Measurements from ENCODE around the gene SLC7A7. TPM values are rescaled to one million over a fixed set of nuclear protein-coding genes. Genes with fewer than 3 reads are reported as not detected.

The SLC7A7 gene
- total and polyA plus RNA-seq, 2 experiments from 2014 or later: 3.6 to 4.1 TPM

DNA sequence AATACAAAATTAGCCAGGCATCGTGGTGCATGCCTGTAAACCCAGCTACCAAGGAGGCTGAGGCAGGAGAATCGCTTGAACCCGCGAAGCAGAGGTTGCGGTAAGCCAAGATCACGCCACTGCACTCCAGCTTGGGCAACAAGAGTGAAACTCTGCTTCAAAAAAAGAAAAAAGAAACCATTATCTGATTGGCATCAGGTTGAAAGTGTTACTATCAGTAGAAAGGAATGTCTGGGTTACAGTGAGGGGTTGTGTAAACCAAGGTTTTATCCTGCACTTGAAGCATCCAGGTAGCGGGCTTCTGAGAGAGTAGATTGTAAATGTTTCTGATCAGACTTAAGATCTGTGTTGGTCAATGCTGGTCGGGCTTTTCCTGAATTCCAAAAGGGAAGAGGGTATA lies 62.8 kb downstream of the SLC7A7 start:
- no peak for ATAC-seq
- Histone ChIP-seq H4K20me1 (replicated peaks; ENCODE audit: insufficient read depth) (no peaks in the 10 kb centered on the region), H3K4me2 (no peak overlapping the region), H3K36me3 (ENCODE audit: insufficient read depth) (no peaks in the 10 kb centered on the region), H3K4me1 (ENCODE audit: insufficient read depth) (peaks cover 13% of the 10 kb centered on the region), H2AFZ (no peak overlapping the region), H3K9me2 (ENCODE audit: insufficient read depth) (no peaks in the 10 kb centered on the region), H3F3A (replicated peaks; ENCODE audit: low read depth) (no peaks in the 10 kb centered on the region), H3K79me2 (replicated peaks; ENCODE audit: insufficient read depth) (no peaks in the 10 kb centered on the region), H3K27me3 (ENCODE audit: insufficient read depth) (no peaks in the 10 kb centered on the region), H3K27ac (ENCODE audit: low read depth) (no peak overlapping the region), H3K4me3 (no peak overlapping the region)
- Mint-ChIP-seq H3K4me3 (no peak overlapping the region), H3K36me3 (ENCODE audit: low read depth) (no peaks in the 10 kb centered on the region), H3K27ac (no peak overlapping the region), H3K4me1 (peaks cover 15% of the 10 kb centered on the region), H3K27me3 (ENCODE audit: insufficient read depth, low read depth, poor library complexity) (peaks cover 2% of the 10 kb centered on the region), H3K9me3 (no peaks in the 10 kb centered on the region)
- no peak for DNase-seq (ENCODE audit: low spot score)
- TF ChIP-seq, protein P1, sequence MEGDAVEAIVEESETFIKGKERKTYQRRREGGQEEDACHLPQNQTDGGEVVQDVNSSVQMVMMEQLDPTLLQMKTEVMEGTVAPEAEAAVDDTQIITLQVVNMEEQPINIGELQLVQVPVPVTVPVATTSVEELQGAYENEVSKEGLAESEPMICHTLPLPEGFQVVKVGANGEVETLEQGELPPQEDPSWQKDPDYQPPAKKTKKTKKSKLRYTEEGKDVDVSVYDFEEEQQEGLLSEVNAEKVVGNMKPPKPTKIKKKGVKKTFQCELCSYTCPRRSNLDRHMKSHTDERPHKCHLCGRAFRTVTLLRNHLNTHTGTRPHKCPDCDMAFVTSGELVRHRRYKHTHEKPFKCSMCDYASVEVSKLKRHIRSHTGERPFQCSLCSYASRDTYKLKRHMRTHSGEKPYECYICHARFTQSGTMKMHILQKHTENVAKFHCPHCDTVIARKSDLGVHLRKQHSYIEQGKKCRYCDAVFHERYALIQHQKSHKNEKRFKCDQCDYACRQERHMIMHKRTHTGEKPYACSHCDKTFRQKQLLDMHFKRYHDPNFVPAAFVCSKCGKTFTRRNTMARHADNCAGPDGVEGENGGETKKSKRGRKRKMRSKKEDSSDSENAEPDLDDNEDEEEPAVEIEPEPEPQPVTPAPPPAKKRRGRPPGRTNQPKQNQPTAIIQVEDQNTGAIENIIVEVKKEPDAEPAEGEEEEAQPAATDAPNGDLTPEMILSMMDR (conservative IDR thresholded peaks at IDR 0.05; ENCODE audit: low read depth in 2 of 2): no peak
- TF ChIP-seq JUNB (IDR thresholded peaks at IDR 0.05; ENCODE audit: unreplicated experiment) (no peak), ZNF114 (CRISPR knock-in tag; IDR thresholded peaks at IDR 0.05) (no peak), EZH2phosphoT487 (IDR thresholded peaks at IDR 0.05; ENCODE audit: unreplicated experiment) (no peak), ZNF331 (CRISPR knock-in tag; IDR thresholded peaks at IDR 0.05; ENCODE audit: low read depth) (no peak), EZH2 (IDR thresholded peaks at IDR 0.05; ENCODE audit: low read depth, unreplicated experiment) (no peak), NANOG (IDR thresholded peaks at IDR 0.05; ENCODE audit: borderline replicate concordance) (no peak), POLR2AphosphoS5 (IDR thresholded peaks at IDR 0.05; ENCODE audit: low read depth) (no peak), CREB1 (CRISPR knock-in tag; IDR thresholded peaks at IDR 0.05; ENCODE audit: low read depth) (no peak), STAT1 (IDR thresholded peaks at IDR 0.05; ENCODE audit: unreplicated experiment) (no peak)
- TF ChIP-seq, protein P2, sequence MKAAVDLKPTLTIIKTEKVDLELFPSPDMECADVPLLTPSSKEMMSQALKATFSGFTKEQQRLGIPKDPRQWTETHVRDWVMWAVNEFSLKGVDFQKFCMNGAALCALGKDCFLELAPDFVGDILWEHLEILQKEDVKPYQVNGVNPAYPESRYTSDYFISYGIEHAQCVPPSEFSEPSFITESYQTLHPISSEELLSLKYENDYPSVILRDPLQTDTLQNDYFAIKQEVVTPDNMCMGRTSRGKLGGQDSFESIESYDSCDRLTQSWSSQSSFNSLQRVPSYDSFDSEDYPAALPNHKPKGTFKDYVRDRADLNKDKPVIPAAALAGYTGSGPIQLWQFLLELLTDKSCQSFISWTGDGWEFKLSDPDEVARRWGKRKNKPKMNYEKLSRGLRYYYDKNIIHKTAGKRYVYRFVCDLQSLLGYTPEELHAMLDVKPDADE (IDR thresholded peaks at IDR 0.05): no peak
- TF ChIP-seq, protein P3, sequence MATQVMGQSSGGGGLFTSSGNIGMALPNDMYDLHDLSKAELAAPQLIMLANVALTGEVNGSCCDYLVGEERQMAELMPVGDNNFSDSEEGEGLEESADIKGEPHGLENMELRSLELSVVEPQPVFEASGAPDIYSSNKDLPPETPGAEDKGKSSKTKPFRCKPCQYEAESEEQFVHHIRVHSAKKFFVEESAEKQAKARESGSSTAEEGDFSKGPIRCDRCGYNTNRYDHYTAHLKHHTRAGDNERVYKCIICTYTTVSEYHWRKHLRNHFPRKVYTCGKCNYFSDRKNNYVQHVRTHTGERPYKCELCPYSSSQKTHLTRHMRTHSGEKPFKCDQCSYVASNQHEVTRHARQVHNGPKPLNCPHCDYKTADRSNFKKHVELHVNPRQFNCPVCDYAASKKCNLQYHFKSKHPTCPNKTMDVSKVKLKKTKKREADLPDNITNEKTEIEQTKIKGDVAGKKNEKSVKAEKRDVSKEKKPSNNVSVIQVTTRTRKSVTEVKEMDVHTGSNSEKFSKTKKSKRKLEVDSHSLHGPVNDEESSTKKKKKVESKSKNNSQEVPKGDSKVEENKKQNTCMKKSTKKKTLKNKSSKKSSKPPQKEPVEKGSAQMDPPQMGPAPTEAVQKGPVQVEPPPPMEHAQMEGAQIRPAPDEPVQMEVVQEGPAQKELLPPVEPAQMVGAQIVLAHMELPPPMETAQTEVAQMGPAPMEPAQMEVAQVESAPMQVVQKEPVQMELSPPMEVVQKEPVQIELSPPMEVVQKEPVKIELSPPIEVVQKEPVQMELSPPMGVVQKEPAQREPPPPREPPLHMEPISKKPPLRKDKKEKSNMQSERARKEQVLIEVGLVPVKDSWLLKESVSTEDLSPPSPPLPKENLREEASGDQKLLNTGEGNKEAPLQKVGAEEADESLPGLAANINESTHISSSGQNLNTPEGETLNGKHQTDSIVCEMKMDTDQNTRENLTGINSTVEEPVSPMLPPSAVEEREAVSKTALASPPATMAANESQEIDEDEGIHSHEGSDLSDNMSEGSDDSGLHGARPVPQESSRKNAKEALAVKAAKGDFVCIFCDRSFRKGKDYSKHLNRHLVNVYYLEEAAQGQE (IDR thresholded peaks at IDR 0.05; ENCODE audit: unreplicated experiment): no peak
- TF ChIP-seq, protein P4, sequence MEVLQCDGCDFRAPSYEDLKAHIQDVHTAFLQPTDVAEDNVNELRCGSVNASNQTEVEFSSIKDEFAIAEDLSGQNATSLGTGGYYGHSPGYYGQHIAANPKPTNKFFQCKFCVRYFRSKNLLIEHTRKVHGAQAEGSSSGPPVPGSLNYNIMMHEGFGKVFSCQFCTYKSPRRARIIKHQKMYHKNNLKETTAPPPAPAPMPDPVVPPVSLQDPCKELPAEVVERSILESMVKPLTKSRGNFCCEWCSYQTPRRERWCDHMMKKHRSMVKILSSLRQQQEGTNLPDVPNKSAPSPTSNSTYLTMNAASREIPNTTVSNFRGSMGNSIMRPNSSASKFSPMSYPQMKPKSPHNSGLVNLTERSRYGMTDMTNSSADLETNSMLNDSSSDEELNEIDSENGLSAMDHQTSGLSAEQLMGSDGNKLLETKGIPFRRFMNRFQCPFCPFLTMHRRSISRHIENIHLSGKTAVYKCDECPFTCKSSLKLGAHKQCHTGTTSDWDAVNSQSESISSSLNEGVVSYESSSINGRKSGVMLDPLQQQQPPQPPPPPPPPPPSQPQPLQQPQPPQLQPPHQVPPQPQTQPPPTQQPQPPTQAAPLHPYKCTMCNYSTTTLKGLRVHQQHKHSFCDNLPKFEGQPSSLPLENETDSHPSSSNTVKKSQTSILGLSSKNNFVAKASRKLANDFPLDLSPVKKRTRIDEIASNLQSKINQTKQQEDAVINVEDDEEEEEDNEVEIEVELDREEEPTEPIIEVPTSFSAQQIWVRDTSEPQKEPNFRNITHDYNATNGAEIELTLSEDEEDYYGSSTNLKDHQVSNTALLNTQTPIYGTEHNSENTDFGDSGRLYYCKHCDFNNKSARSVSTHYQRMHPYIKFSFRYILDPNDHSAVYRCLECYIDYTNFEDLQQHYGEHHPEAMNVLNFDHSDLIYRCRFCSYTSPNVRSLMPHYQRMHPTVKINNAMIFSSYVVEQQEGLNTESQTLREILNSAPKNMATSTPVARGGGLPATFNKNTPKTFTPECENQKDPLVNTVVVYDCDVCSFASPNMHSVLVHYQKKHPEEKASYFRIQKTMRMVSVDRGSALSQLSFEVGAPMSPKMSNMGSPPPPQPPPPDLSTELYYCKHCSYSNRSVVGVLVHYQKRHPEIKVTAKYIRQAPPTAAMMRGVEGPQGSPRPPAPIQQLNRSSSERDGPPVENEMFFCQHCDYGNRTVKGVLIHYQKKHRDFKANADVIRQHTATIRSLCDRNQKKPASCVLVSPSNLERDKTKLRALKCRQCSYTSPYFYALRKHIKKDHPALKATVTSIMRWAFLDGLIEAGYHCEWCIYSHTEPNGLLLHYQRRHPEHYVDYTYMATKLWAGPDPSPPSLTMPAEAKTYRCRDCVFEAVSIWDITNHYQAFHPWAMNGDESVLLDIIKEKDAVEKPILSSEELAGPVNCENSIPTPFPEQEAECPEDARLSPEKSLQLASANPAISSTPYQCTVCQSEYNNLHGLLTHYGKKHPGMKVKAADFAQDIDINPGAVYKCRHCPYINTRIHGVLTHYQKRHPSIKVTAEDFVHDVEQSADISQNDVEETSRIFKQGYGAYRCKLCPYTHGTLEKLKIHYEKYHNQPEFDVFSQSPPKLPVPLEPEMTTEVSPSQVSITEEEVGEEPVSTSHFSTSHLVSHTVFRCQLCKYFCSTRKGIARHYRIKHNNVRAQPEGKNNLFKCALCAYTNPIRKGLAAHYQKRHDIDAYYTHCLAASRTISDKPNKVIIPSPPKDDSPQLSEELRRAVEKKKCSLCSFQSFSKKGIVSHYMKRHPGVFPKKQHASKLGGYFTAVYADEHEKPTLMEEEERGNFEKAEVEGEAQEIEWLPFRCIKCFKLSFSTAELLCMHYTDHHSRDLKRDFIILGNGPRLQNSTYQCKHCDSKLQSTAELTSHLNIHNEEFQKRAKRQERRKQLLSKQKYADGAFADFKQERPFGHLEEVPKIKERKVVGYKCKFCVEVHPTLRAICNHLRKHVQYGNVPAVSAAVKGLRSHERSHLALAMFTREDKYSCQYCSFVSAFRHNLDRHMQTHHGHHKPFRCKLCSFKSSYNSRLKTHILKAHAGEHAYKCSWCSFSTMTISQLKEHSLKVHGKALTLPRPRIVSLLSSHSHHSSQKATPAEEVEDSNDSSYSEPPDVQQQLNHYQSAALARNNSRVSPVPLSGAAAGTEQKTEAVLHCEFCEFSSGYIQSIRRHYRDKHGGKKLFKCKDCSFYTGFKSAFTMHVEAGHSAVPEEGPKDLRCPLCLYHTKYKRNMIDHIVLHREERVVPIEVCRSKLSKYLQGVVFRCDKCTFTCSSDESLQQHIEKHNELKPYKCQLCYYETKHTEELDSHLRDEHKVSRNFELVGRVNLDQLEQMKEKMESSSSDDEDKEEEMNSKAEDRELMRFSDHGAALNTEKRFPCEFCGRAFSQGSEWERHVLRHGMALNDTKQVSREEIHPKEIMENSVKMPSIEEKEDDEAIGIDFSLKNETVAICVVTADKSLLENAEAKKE (CRISPR knock-in tag; IDR thresholded peaks at IDR 0.05): no peak
